Suprapubic skin (tissue), 4 donors: Measurements from ENCODE around the gene GSK3A. TPM values are rescaled to one million over a fixed set of nuclear protein-coding genes. Genes with fewer than 3 reads are reported as not detected.

Source experiments
- DNase-seq, 2 donors: peaks; one replicate each; pipeline ENCODE4 v3.0.0-alpha.2; 2019; ENCODE audit warnings: low spot score in 2 of 2
- H3K27ac ChIP-seq: fragments of 200-600 bp; sonication (generic); one replicate; pipeline ENCODE4 v1.5.1; 2019
- H3K27me3 ChIP-seq: fragments of 200-600 bp; sonication (generic); one replicate; pipeline ENCODE4 v1.5.1; 2019
- H3K36me3 ChIP-seq: fragments of 200-600 bp; sonication (generic); one replicate; pipeline ENCODE4 v1.5.1; 2019
- H3K4me1 ChIP-seq: fragments of 200-600 bp; sonication (generic); one replicate; pipeline ENCODE4 v1.5.1; 2019
- H3K4me3 ChIP-seq: fragments of 200-600 bp; sonication (generic); one replicate; pipeline ENCODE4 v1.5.1; 2019; ENCODE audit warnings: mild to moderate bottlenecking
- H3K9me3 ChIP-seq: fragments of 200-600 bp; sonication (generic); one replicate; pipeline ENCODE4 v1.5.1; 2019
- EP300 ChIP-seq: sonication (generic); formaldehyde crosslinking; IDR thresholded peaks from one replicate; pipeline ENCODE4 v1.6.1; 2017; ENCODE audit warnings: antibody characterized with exemption
- POLR2A ChIP-seq, 2 donors: fragments of 450-650 bp; IDR thresholded peaks; one replicate each; pipeline ENCODE4 v1.6.1; 2017; ENCODE audit warnings: antibody characterized with exemption in 2 of 2, mild to moderate bottlenecking in 2 of 2, moderate library complexity in 2 of 2
- POLR2AphosphoS5 ChIP-seq, 3 donors: sonication (generic); formaldehyde crosslinking; IDR thresholded peaks; one replicate each; pipeline ENCODE4 v1.6.1; 2017; ENCODE audit warnings: antibody characterized with exemption in 3 of 3
- WGBS: methylation state at CpG from one replicate; pipeline ENCODE4 v1.1.5; 2018; 5-methylcytosine and 5-hydroxymethylcytosine counted together
- total RNA-seq, 4 donors: library from RNA; depleted of rRNA; stranded (reverse); fragments of >200 nt; gene quantifications; one replicate each; pipeline ENCODE4 v1.1.0, GENCODE V29; 2016
- TF ChIP-seq, protein P1 (sequence below), 2 donors: fragments of 200-600 bp in 1 of 2; fragments of 450-650 bp in 1 of 2; sonication (generic) in 1 of 2; IDR thresholded peaks; one replicate each; pipeline ENCODE4 v1.5.1; 2016 to 2019; ENCODE audit warnings: antibody characterized with exemption in 2 of 2, mild to moderate bottlenecking in 1 of 2, moderate library complexity in 1 of 2

Gene GSK3A
- total RNA-seq, 4 donors from 2014 or later = 24.0 to 37.3 (median 28.3) TPM

DNA sequence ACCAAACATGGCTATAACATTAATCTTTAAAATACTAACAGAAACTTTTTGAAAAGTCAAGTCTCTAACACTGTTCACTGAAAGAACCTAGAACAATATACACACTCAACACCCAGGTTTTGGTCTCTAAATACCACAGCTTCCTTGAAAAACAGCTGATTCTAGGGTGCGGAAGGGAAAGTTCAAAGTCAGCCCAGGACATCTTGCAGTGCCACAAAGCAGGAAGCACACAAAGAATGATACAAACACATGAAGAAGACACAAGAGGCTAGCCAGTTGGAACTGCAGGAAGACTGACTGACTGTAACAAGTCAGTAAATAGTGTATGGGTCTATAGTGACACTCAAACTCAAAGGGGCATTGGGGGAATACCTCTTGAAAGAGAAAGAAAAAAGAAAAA is 29.5 kb downstream of the GSK3A start:
- H3K4me1 ChIP-seq = peaks cover 29% of the 10 kb centered on the region
- TF ChIP-seq EP300 = no peak
- TF ChIP-seq POLR2AphosphoS5 (IDR thresholded peaks at IDR 0.05) = no peak
- no peak for TF ChIP-seq POLR2A (IDR thresholded peaks at IDR 0.05)
- TF ChIP-seq, protein P1, sequence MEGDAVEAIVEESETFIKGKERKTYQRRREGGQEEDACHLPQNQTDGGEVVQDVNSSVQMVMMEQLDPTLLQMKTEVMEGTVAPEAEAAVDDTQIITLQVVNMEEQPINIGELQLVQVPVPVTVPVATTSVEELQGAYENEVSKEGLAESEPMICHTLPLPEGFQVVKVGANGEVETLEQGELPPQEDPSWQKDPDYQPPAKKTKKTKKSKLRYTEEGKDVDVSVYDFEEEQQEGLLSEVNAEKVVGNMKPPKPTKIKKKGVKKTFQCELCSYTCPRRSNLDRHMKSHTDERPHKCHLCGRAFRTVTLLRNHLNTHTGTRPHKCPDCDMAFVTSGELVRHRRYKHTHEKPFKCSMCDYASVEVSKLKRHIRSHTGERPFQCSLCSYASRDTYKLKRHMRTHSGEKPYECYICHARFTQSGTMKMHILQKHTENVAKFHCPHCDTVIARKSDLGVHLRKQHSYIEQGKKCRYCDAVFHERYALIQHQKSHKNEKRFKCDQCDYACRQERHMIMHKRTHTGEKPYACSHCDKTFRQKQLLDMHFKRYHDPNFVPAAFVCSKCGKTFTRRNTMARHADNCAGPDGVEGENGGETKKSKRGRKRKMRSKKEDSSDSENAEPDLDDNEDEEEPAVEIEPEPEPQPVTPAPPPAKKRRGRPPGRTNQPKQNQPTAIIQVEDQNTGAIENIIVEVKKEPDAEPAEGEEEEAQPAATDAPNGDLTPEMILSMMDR (IDR thresholded peaks at IDR 0.05) = no peak

DNA sequence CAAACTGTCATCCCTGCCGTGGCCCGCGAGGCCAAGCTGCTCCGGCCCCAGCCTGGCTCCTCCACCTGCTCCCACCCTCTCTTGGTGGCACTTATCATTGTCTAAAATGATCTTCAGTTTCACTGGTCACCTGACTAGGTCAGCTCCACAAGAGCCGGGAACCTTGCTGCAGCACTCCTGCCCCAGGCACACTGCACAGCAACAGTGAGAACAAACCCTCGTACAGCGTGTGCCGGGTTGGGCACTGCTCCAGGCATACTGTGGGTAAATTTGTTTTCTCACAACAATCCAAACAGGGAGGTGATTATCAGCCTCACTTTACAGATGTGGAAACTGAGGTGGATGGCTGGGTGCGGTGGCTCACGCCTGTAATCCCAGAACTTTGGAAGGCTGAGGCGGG is 33.8 kb downstream of the GSK3A start:
- Histone ChIP-seq H3K36me3 (peaks cover 75% of the 10 kb centered on the region), H3K4me3 (no peak overlapping the region), H3K9me3 (no peaks in the 10 kb centered on the region), H3K27me3 (no peaks in the 10 kb centered on the region), H3K4me1 (peaks cover 38% of the 10 kb centered on the region), H3K27ac (no peak overlapping the region)
- no peak for DNase-seq
- TF ChIP-seq POLR2AphosphoS5 (IDR thresholded peaks at IDR 0.05) = no peak
- 84% methylated on average over 11 of the region's 11 CpGs for WGBS

More for the DNA sequence above, 29.5 kb downstream of the GSK3A start:
- no peak for DNase-seq
- Histone ChIP-seq H3K9me3 (no peaks in the 10 kb centered on the region), H3K36me3 (peaks cover 46% of the 10 kb centered on the region), H3K27me3 (no peaks in the 10 kb centered on the region), H3K27ac (no peak overlapping the region), H3K4me3 (no peak overlapping the region)
- 81% methylated on average over 1 of the region's 1 CpG for WGBS

DNA sequence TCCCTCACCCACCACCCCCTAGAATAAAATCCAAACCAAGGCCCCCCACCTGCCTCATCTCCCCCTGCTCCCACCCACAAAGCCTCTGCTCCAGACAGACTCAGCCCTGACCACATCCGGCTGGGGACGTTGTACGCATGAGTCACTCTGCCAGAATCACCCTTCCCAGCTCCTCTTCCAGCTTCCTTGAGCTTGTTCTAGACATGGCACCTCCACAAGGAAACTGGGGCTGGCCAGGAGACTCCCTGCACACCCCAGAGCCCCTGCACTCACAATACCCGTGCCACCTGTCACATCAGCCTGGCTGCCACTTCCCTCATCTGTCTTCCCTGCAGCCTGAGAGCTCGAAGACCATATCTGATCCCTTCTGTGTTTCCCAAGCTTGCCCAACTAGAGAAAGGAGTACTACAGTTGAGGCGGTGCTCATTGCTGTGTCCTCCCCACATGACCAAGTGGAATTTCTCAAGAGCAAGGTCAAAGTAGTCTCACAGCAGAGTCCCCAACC is 34.6 kb downstream of the GSK3A start:
- Histone ChIP-seq H3K36me3 (peaks cover 82% of the 10 kb centered on the region), H3K27ac (peak overlapping the region; percentile 29), H3K27me3 (no peaks in the 10 kb centered on the region), H3K4me3 (no peak overlapping the region), H3K4me1 (peaks cover 39% of the 10 kb centered on the region), H3K9me3 (no peaks in the 10 kb centered on the region)
- TF ChIP-seq EP300 (no peak), POLR2A (IDR thresholded peaks at IDR 0.05) (no peak), POLR2AphosphoS5 (IDR thresholded peaks at IDR 0.05) (no peak)
- TF ChIP-seq, protein P1 (IDR thresholded peaks at IDR 0.05) = no peak
- WGBS = 66% methylated on average over 6 of the region's 6 CpGs
- DNase-seq = no peak

DNA sequence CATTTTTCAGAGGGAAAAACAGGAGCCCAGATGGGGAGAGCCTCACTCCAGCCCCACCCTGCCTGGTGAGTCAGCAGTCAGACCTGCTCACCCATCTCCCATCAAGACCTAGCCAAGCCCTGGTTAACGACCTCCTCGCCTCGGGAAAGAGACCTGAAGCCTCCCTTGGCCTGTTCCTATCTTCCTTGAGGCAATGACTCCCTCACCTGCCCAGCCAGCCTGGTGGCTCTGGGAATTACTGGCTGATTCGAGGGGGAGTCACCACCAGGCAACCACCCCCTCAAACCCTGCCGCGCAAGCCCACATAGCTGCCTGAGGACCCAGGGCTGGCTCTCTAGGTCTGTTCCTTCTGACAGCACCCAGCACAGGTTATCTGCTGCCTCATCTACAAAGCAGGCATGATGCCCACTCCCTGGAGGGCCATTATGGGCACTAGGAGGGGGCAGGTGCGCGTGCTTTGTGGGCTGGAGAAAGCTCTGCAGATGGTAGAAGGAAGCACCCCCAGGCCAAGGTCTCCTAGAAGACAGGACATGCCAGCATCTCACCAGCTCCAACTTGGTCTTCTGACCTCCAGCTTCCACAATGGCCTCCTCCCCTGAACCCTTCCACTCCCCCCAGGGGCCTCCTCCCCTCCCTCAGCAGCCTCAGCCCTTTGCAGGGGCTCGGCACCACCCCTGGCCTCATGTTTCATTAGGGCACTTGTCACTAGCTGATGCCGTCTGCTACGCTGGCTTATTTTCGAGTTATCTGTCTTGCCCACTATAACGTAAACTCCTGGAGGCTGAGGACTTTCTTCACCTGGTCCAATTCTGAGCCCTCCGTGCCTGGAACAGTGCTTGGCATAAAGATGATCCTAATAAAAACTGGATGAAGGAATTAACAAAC is 35.3 kb downstream of the GSK3A start:
- H3K27me3 ChIP-seq = no peaks in the 10 kb centered on the region
- TF ChIP-seq POLR2A (IDR thresholded peaks at IDR 0.05) (no peak), EP300 (no peak), POLR2AphosphoS5 (IDR thresholded peaks at IDR 0.05) (no peak)
- TF ChIP-seq, protein P1 (IDR thresholded peaks at IDR 0.05) = no peak
- 67% methylated on average over 9 of the region's 14 CpGs for WGBS
- H3K9me3 ChIP-seq = no peaks in the 10 kb centered on the region
- no peak for DNase-seq
- peaks cover 79% of the 10 kb centered on the region for H3K36me3 ChIP-seq
- peaks cover 41% of the 10 kb centered on the region for H3K4me1 ChIP-seq
- H3K27ac ChIP-seq = peak overlapping the region; percentile 38
- H3K4me3 ChIP-seq = no peak overlapping the region

DNA sequence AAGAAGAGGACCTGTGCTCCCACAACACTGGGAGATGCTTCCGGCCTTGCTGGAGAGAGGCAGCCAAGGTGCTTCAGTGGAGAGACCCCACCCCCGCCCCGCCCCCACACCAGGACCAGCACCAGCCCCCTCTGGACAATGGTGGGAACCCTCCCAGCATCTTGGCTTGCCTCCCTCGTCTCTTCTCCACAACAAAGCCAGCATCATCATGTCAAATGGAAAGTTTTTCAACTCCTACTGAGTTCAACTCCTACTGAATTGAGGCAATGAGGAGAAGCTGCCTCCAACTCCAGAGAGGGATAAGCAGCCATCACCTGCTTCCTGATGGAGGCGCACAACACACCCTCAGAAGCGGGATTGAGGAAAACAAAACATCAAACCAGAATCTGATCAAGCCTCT is 37.7 kb downstream of the GSK3A start:
- Histone ChIP-seq H3K4me3 (no peak overlapping the region), H3K36me3 (peaks cover 63% of the 10 kb centered on the region), H3K4me1 (peaks cover 63% of the 10 kb centered on the region), H3K9me3 (no peaks in the 10 kb centered on the region), H3K27me3 (no peaks in the 10 kb centered on the region), H3K27ac (no peak overlapping the region)
- TF ChIP-seq, protein P1 (IDR thresholded peaks at IDR 0.05) = no peak
- TF ChIP-seq POLR2A (IDR thresholded peaks at IDR 0.05) (no peak), POLR2AphosphoS5 (IDR thresholded peaks at IDR 0.05) (no peak), EP300 (no peak)
- 91% methylated on average over 6 of the region's 6 CpGs for WGBS
- no peak for DNase-seq
